Limb (tissue), 2 donors: ENCODE measurements around the gene R3HDM2.

ENCODE experiments used
- DNase-seq, 2 donors: peaks; one replicate each; pipeline ENCODE4 v3.0.0-alpha.2; 2016; ENCODE audit errors: extremely low spot score in 2 of 2

Gene R3HDM2

DNA sequence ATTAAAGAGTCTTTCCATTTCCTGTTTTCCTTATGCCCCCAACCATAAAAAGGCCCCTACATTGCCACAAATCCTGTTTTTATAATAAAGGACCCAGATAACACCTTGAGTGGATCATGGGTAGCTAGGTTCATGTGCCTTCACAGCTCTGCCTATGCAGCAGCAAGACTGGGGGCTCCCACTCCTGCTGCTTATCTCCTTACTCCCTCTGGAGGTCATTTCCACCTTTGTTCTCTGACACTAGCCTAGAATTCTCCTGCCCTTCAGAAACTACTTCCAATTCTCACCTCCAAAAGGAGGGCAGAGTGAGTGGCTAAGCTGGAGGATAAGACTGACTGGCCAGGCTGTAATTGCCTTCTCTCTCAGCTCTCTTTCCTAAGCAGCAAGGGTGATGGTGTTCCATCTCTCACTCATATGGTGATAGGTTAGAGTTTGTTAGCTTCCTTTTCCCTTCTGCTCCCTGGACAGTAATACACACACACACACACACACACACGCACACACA is 159.8 kb downstream of the R3HDM2 start:
- DNase-seq, result no peak

DNA sequence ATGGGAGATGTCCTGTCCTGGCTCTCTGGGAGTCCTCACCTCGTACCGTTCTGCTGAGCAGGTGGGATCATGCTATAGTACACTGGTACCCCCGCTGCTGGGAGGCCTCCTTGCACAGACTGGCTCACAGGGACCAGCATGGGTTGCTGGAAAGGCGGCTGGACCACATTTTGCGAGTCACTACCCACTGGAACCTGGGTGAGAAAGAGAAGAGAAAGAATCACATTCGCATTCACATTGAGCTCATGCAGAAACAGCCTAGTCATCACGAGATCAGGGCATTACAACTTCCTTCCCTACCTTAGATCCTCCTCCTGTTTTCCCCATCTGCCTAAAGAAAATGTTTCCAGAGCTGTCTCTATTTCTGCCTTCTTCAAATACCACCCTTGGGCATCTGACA is 162.6 kb downstream of the R3HDM2 start:
- DNase-seq, result no peak

DNA sequence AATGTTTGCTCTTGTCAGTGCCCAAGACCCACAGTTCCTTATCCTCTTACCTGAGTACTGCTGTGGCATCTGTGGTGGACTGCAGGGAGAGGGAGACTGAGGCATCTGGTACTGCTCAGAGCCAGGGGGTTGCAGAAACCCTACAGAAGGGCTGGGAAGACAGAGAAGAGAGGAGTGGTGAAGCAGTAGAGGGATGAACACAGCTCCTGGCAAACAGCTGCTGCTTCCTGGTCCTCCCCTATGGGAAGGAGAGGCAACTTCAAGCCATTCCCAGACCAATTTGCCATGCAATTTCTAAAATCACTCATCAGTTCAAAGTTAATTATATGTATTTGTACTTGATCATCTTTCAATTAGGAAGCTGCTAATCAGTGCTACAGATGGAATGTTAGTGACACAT is 164.2 kb downstream of the R3HDM2 start:
- DNase-seq, result no peak

DNA sequence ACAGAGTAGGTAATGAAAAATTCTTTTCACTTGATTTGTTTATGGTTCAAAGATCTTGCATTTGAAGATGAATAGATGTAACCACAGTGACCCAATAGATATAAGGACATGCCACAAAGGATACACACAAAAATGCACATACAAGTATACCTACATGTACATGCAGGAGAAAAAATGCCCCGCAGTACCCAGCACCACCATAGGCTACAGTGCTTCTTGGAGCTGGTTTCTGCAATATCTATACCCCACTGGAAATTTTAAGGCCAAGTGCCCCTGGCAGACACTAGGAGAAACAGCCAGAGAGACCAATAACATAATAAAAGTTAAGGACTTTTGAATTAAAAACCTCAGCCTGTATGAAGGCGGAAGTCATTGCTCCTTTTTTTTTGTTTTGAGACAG is 167.7 kb downstream of the R3HDM2 start:
- no peak for DNase-seq

DNA sequence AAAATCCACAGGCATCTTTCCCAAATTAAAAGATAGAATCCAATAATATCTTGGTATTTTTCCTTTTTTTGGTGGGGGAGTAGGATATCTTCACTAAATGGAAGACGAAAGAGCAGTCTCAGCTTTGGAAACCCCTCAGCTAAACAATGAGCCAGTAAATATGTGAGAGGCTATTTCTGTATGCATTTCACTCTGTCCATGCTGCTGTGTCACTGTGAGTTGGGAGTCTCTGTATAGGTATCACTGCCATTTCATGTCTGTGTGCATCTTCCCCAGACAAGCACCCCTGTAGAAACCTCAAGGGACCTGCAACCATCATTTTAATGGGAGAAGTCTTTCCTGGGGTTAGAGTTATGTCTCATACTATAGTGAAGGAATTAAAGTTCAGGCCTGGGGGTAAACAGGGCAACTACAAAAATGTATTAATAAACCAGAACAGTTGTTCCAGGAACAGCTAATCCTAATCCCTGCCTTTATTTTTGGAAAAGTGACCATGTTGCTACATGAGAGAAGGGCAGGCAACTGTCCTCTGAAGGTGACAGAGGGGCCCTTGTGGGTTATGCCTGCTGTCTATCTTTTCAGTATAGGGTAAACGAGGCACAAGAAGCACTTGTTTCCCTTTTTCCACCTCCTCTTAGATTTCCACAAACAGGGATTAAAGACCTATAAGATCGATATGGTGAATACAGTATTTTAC is 168.6 kb downstream of the R3HDM2 start:
- DNase-seq, result no peak

DNA sequence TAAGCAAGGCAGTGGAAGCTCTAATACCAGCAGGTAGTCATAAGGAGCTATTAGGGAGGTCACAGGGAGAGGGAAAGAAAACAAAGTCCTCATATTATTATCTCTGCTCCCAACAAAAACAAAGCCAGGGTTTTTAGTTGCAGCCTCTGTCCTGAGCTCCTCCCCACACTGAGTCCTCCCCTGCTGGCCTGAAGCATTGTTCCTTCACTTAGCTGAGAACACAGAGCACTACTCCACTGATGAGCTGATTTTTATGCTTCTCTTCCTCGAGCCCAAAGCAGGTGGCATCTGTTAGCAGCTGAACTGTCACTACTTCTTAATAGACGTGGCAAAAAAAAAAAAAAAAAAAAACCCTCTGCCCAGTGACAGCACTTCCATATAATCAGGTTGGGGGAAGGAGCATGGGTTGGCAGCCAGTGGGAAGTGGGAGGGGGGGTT is 169.4 kb downstream of the R3HDM2 start:
- DNase-seq, result no peak

DNA sequence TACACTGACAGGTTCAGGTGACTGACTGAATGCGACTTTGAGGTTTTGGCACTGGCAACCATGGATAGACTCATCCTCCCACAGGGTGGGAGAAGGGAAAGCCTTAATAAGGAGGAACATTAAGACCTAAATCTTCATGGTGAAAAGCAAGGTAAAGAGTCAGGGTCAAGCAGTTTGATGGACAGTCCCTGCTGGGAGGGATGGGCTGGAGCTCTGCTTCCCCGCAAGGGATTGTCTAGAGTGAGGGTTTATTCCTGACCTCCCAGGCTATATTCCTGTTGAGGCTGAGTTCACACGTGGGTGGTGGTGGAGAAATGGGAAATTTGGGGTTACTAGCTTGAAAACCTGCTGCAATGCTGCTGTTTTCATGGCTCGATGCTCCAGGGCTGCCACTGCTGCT is 170.5 kb downstream of the R3HDM2 start:
- DNase-seq, result no peak

DNA sequence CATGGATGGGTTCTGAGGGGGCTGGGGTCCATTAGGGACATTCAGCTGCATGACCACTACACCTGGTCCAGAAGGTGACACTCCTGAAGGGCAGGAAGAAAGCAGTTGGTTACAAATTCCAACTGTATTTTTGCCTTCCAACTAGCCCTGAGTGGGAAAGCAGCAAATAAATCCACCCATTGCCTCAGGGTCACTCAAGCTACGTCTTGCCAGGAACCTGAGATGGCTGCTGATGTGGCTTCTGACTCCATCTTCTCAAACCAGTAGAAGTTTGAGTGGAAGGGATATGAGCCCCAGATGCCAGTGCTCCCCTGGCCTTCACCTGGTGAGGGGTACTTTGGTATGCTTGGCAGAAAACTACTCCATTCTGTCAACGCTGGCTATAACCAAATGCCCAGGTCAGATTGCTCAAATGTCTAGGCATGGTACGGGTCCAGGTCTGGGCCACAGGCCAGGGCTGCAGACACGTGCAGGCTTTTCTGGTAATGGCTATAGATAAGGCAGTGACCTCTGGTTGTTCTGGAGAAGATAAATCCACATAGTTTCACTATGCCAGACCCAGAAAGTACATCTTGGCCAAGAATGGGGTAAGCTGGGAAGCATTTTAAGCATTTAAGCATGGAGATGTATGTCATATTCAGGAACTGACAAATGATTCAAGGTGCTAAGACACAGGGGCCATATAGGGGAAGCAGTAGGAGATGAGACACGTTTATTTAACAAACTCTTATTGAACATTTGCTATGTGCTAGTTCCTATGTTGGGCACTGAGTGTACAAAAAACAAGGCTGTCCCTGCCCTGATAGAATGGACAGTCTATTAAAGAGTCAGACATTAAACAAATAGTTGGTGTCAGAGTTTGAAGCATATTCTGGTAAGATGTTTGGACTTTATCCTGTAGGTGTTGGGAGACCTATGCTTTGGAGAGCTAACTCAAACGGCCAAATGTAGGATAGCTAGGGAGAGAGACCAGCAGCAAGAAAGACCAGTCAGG is 171.6 kb downstream of the R3HDM2 start:
- no peak for DNase-seq

DNA sequence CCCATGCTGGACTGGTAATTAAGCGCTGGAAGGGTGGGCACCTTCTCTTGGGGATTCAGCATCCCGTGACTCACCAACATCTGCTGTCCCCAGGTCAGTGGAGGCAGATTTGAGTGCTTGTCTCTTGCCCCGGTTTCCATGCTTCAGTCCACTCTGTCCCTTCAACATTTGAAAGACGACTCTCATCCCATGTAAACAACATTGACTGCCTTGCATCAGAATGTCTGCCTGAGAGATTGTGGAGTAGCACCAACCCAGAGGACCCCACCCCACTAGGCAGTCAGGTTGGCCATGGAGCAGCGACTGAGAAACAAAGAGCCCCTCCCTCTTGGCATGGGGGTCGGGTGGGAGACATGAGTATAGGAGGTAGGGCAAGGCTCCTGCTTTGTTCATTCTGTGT is 174.9 kb downstream of the R3HDM2 start:
- no peak for DNase-seq

DNA sequence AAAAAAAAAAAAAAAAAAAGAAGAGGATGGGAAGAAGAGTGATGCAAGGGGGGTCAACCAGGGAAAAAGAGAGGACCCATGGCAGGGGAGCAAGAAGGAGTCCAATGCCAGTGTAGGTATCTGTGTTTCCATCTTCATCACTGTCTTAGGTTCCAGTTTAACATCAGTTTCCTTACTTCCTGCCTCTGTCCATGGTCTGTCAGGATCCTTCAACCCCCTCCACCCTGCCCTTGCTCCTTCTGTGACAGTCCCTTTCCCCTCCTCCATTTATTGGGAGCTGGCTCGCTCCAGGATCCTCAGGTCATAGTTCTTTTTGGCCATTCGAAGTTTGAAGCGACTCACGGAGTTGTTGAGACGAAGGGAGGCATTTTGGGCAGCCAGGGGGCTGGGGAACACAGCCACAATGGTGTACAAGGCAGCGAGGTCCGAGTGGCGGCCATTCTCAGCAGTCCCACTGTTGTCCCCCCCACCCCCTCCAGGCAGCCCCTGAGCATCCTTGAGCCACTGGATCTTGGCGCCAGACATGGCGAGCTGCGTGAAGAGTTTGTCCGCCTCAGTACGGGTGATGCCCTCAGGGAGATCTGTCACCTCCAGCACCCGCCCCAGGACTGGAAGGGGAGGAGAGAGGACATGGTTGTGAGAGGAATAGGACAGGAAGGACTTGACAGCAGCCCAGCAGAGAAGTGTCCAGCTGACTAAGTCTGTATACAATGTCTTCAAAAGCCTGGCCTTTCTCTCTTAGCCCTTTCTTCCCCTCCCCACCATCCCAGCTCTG is 176.2 kb downstream of the R3HDM2 start:
- DNase-seq, result no peak

DNA sequence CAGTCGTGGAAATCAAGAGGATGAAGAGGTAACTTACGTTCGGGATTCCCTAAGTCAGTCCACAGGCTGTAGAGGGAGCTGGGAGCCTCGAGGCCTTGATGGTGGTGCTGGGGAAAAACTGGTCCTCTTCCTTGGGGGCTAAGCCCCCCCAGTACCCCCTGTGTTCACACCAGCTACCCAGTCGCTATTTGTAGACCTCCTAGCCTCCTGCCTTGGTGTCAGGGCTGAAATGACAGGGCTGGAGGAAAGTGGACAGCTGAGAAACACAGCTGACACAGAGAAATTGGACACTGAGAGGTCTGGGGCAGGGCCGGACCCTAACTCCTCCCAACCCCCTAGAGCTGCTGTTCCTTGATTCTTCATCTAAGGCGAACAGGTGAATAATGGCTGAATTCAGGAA is 179.9 kb downstream of the R3HDM2 start, which contains the start of gene STAC3:
Gene STAC3 (minus strand): TSS at position 232 of the 400 bp plus-strand sequence. CDS start 1,551 bp downstream, outside the sequence.
- DNase-seq, result no peak

DNA sequence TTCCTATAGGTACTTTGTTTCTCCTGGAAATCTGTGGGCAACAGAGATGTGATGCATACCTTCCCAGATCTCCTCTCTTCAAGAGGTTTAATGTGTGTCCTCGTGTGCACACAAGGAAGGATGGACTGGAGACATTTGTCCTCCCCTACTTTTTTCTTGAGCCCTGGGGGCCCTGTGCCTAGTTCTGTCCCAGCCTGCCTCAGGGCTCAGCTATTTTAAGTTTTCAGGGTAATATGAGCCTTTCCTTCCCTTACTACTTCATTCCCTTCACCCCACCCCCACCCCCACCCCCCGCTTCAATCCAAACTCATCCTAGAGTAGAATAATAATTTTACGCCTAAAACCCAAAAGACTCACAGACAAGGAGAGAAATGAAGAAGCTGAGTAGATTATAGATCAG is 180.3 kb downstream of the R3HDM2 start:
- DNase-seq, result no peak

DNA sequence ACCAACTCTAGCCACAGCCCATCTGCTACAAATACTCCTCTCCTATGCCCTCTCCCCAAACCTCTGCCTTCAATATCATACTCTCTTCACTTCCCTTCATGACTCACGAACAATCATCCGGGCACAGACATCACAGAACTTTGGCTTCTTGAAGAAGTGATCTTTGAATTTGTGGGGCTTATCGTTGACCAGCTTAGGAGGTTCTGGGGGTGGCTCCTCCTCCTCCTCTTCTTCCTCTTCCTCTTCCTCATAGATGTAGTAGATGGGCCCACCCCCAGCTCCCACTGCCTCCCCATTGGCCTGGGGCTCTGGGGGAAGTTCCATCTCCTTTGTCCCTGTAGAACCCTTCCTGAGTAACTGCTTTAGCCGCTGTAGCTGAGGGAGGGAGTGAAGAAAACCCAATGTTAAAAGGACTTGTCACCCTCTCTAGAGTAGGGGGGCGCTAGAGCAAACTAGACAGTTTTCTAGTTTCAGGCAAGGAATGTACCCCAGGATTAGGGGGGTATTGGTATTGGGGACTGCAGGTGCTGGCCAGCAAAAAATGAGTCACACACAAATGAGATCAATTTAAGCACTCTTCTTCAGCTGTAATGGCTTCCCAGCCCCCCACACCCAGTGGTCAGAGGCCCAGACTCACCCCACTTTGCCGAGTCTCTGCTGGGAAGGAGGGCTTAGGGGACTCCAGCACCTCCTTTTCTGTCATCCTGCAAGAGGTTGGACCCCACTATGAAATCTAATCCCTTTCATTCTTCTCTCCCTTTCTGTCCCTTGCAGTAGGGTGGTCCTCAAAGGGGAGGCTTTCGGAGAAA is 181.7 kb downstream of the R3HDM2 start:
- DNase-seq, result no peak

DNA sequence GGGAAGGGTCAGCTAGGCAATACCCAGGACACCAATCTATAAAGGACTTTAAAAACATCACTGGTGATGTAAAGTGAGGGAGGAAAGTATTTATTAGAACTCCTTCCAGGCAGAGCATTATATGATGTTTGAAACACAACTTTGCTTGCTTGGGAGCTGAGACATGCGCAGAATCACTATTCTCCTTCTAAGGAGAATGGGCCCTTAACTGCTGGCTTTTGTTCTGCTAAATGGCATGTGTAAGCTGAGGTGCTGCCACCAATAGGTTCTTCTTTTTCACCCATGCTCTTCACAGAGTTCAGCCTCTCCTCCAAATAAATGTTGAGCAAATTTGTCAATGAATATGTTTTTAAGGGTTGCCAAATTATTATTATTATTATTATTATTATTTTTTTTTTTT is 183.8 kb downstream of the R3HDM2 start:
- DNase-seq, result no peak

DNA sequence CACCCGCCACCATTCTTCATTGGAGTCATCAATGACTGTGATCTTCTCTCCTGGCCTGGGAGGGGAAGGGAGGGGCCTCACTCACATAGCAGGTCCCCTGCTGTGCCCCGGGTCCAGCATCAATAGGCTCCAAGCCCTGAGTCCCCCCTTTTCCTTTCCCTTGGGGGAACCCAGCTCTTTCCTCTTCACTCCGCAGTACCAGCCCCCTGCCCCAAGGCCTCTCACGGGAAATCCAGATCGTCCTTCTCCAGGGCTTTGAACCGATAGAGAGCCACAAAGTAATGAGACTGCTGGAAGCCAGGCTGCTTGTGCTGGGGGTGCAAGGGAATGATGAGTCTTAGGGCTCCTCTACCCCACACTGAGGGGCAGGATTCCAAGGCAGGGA is 186.5 kb downstream of the R3HDM2 start:
- no peak for DNase-seq

DNA sequence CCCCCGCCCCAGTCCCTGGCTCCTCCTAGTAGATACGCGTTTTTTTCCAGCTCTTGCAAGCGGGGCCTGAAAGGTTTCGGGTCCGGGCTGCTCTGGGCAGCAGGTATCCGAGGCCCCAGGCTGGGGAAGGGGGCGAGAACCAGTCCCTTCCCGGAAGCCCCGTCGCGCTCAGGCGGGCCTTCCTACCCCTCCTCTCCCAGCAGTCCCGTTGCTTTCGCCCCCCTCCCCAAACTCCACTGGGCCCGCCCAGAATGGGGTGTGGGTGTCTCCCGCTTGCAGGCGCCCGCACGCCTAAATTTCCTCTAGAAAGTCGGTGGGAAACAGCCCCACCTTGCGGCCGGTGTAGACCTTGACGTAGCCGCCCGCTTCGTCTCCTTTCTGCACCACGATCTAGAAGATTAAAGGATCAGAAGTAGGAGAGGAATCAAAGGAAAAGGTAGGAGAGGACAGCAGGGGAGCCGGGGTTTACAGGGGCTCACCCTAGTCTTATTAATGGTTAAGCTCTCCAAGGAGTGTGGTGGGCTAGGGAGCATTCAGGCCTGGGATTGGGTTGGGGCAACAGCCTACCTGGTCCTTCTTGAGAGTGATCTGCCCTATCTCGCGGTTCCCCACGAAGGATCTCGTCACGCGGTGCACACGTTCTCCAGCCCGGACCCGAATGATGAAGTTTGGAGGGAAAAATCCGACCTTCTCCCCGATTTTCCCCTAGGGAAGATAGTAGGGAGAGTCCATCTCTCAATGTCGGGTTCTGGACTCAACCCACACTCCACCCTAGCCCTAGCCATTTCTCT is 187.1 kb downstream of the R3HDM2 start:
- DNase-seq, result peak; percentile 68 to 88

DNA sequence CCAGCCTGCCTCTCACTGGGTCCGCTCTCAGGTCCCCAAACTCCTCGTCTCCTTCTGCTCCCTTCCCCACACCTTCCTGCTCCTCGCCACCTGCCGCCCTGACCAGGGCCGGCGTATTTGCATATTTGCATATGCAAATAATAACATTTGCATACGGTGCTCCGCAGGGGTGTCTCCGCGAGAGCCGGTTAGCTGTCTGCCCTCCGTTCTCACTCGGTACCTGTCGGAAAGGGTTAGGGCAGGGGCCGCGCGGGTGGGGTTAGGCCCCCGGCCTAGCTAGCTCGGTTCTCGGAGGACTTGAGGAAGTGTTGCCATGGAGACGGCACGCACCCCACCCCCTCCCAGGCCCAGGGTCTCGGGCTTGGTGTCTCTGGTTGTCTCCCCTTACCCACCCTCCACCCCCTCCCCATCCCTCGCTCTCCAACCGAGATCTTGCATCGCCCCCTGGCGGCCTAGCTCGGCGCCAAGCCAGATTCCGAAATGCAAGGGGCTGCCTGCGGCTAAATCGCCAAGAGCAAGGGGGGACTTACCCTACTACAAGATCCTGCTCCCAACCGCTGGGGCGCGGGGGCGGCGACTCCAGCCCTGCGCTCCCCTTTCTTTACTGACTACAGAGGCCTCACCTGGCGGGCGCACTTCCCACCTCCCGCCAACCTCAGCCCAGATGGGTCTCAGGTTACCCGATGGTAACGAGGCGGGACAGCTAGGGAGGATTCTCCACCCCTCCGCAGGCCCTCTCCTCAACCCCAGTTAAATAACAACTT is 188.0 kb downstream of the R3HDM2 start:
- DNase-seq, result peak in 1 of 2 donors; percentile 92

DNA sequence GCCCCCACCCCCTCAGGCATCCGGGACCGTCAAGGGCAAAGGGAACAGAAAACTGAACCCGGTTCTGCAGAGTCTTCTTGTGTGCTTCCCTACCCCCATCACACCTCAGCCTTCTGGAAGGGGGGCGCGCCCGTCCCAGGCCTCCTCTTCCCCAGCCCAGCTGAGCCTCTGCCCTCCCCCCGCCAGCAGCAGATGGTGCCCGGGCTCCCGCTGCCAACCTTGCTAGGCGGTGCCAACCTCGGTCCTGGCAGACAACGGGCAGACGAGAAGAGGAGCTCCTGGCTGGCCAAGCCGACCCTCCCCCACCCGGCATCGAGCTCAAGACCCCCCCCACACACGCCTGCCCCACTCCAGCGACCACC is 188.5 kb downstream of the R3HDM2 start:
- peak in 1 of 2 donors; percentile 80 for DNase-seq
